Measurements from ENCODE around the gene CEP250. TPM values are rescaled to one million over a fixed set of nuclear protein-coding genes. Genes with fewer than 3 reads are reported as not detected.
"Not testable (repeated sequence)": the region's sequence is repeated elsewhere in the genome, so short reads cannot be mapped to it uniquely, and the experiment has no call there.

CEP250 gene
- total and polyA plus RNA-seq, 12 donors: 4.8 to 18.8 (median 13.8) TPM

- H3K9me3 ChIP-seq: no peaks in the 10 kb centered on the region
- intact Hi-C loops (cut with DNase I): loop anchor here in 1 of 10 donors (10.0 kb wide), 1 partner anchor 119 kb away; the partner anchor contains the start of genes CPNE1 and RBM12
- no peaks in the 10 kb centered on the region for H3K27me3 ChIP-seq
- WGBS, 2 donors: 87 to 90% methylated on average over 1 of the region's 1 CpG
- TF ChIP-seq CTCF (IDR thresholded peaks at IDR 0.05): no peak
- no peak overlapping the region for H3K27ac ChIP-seq
- no peak overlapping the region for H3K4me3 ChIP-seq
- peaks cover 0 to 82% (median 34%) of the 10 kb centered on the region in 9 donors for H3K36me3 ChIP-seq
- peaks cover 0 to 17% (median 14%) of the 10 kb centered on the region in 9 donors for H3K4me1 ChIP-seq
- ATAC-seq (no peak), DNase-seq (no peak)
These were observed 90.7 kb downstream of the CEP250 start for GRCh38 chr20:35546127-35546526.

- no peaks in the 10 kb centered on the region for H3K27me3 ChIP-seq
- H3K9me3 ChIP-seq: no peaks in the 10 kb centered on the region
- H3K4me1 ChIP-seq: peaks cover 0 to 9% (median 6%) of the 10 kb centered on the region in 9 donors
- intact Hi-C loops (cut with DNase I): loop anchor here in 1 of 10 donors (10.0 kb wide), 1 partner anchor 117 kb away; the partner anchor contains the start of genes CPNE1 and RBM12
- no peak for DNase-seq
- H3K27ac ChIP-seq: no peak overlapping the region
- no peak for ATAC-seq
- WGBS, 2 donors: 81 to 84% methylated on average over 9 of the region's 9 CpGs
- no peak for TF ChIP-seq CTCF (IDR thresholded peaks at IDR 0.05)
- H3K36me3 ChIP-seq: peaks cover 0 to 94% (median 38%) of the 10 kb centered on the region in 9 donors
- H3K4me3 ChIP-seq: no peak overlapping the region
These were observed 91.9 kb downstream of the CEP250 start for GRCh38 chr20:35547329-35547728.

DNA sequence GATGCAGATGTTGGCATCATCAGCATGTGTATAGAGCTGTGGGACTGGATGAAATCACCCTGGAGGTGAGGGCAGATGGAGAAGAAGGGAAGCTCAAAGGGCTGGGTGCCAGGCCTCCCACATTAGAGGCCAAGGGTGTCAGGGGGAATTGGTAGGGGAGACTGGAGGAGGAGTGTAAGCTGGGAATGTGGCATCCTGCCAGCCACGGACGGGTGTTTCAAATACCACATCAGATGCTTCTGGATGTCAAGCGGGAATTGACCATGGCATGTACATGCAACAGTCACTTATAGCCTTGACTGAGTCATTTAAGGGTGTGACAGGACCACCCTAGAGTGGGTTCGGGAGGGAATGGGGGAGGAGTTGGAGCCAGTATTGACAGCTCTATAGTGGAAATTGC lies 96.1 kb downstream of the CEP250 start:
- DNase-seq (no peak), ATAC-seq (no peak)
- no peaks in the 10 kb centered on the region for H3K9me3 ChIP-seq
- WGBS, 2 donors: 42 to 55% methylated on average over 4 of the region's 4 CpGs
- H3K4me3 ChIP-seq: no peak overlapping the region
- H3K4me1 ChIP-seq: no peaks in the 10 kb centered on the region
- TF ChIP-seq CTCF (IDR thresholded peaks at IDR 0.05): no peak
- no peaks in the 10 kb centered on the region for H3K27me3 ChIP-seq
- H3K27ac ChIP-seq: no peak overlapping the region
- intact Hi-C loops (cut with DNase I): loop anchor here in 1 of 10 donors (10.0 kb wide), 1 partner anchor 143 kb away; the partner anchor contains the start of genes NFS1 and ROMO1
- H3K36me3 ChIP-seq: peaks cover 0 to 100% (median 49%) of the 10 kb centered on the region in 9 donors

DNA sequence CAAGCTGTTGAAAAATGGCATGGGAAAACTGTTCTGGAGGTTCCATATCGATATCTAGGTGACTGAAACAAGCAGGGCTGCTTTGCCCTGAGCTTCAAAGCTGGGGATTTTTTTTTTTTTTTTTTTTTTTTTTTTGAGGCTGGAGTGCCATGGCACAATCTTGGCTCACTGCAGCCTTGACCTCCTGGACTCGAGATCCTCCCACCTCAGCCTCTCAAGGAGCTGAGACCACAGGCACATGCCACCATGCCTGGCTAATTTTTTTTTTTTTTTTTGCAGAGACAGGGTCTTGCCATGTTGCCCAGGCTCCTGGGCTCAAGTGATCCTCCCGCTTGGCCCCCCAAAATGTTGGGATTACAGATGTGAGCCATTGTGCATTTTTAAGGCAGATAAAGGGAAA lies 97.5 kb downstream of the CEP250 start:
- 96 to 98% methylated on average over 3 of the region's 3 CpGs for WGBS, 2 donors
- Histone ChIP-seq H3K36me3 (peaks cover 0 to 100% (median 43%) of the 10 kb centered on the region in 9 donors), H3K9me3 (no peaks in the 10 kb centered on the region), H3K4me3 (no peak overlapping the region), H3K27ac (no peak overlapping the region), H3K4me1 (no peaks in the 10 kb centered on the region), H3K27me3 (no peaks in the 10 kb centered on the region)
- no peak for DNase-seq
- ATAC-seq: no peak
- intact Hi-C loops (cut with DNase I): loop anchor here in 1 of 10 donors (10.0 kb wide), 1 partner anchor 142 kb away; the partner anchor contains the start of genes NFS1 and ROMO1
- no peak for TF ChIP-seq CTCF (IDR thresholded peaks at IDR 0.05)

DNA sequence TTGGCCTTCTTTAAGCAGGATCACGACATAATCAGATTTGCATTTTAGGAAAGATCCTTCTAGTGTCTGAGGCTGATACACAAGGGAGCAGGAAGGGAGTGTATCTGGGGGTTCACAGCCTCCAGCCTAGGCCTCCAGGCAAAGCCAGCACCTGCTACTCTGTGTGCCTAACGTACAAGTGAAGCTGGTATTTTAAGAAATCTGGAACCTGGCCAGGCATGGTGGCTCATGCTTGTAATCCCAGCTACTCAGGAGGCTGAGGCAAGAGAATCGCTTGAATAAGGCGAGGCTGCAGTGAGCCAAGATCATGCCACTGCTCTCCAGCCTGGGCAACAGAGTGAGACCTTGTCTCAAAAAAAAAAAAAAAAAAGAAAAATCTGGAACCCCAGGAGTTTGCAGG lies 100.1 kb downstream of the CEP250 start:
- not testable (repeated sequence) for H3K4me1 ChIP-seq, H3K9me3 ChIP-seq, DNase-seq, ATAC-seq, H3K27me3 ChIP-seq, H3K4me3 ChIP-seq, H3K27ac ChIP-seq
- 64 to 76% methylated on average over 4 of the region's 4 CpGs for WGBS, 2 donors
- intact Hi-C loops (cut with DNase I): loop anchor here in 1 of 10 donors (10.0 kb wide), 1 partner anchor 139 kb away; the partner anchor contains the start of genes NFS1 and ROMO1
- peaks cover 0 to 85% (median 21%) of the 10 kb centered on the region in 9 donors for H3K36me3 ChIP-seq

Data from heart right ventricle (tissue), 16 donors.